Endometrial microvascular endothelial cells (primary cell): ENCODE measurements around the gene ZCCHC7. TPM values are rescaled to one million over a fixed set of nuclear protein-coding genes. Genes with fewer than 3 reads are reported as not detected.
"Not testable (repeated sequence)": the region's sequence is repeated elsewhere in the genome, so short reads cannot be mapped to it uniquely, and the experiment has no call there.

ENCODE experiments used
- in situ Hi-C: cut with HindIII; loops from 2 replicates; pipeline ENCODE4 v1.10.0; 2017; ENCODE audit warnings: low sequenced_read_pairs, low pct_unique_long_range_greater_than_20kb; ENCODE audit errors: inconsistent ontology term
- total RNA-seq: library from RNA; depleted of rRNA; stranded (reverse); fragments of >200 nt; gene quantifications from one replicate; pipeline ENCODE4 v1.2.3, GENCODE V29; 2015; ENCODE audit errors: inconsistent ontology term

The ZCCHC7 gene
- total RNA-seq, 1 donor from 2014 or later = 8.3 TPM

DNA sequence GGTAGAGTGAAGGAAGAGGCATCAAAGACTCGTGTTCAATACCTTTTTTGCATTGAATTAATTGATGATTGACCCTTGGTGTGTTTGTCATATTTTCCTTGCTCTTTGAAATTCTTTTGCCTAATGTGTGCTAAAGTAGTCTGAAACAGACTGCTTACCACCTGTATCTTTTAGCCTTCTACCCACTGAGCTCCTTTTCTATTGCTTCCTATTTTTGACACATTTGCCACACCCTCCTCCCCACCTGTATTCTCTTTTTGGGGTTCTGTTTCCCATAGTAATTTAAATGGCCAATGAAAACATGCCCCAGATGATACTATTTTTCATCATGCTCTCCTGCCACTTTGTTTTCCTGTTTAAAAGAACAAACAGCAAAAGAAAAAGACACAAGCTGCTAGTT is 78.5 kb downstream of the ZCCHC7 start:
- in situ Hi-C loops = no loop called here

DNA sequence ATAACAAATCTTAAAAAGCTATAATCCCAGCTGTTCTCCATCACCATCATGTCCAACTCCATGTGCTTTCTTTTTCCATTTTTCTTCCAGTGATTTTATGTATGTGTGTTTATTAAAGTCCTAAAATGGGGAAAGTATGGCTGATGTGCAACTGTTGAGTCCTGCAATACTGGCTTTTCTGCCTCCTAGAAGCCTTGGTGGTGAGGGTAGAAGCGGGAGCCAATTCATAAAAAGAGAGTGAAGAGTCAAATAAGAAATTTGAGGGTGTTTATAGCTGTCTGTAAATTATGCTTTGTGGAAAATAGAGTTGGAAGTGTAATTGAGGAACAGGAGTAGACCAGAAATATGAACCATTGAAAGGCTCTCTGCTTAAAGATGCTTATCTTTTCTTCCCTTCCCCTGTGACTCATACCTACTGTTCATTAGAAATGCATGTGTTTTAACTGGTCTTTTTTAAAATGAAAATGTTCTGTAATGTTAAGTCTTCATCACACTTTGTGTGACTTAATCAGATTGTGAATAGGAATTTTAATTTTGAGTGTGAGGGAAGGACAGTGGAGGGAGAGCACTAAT is 80.1 kb downstream of the ZCCHC7 start:
- in situ Hi-C loops = no loop called here

DNA sequence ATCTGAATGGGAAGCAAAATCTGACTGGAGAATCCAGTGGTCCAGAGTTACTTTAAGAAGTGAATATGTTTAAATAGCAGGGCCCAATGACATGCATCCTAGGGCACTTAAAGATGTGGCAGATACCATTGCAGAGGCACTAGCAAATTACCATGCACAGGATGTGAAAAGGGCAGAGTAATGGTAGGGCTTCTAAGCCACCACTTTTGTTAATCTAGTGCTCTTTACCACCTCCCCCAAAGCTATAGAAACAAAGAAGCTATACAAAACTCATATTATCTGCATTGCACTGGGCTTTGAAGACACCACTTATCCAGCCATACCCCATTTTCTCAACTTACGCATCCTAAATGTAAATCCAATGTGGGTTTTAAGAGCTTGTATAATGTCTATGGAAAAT is 81.2 kb downstream of the ZCCHC7 start:
- in situ Hi-C loops = no loop called here

DNA sequence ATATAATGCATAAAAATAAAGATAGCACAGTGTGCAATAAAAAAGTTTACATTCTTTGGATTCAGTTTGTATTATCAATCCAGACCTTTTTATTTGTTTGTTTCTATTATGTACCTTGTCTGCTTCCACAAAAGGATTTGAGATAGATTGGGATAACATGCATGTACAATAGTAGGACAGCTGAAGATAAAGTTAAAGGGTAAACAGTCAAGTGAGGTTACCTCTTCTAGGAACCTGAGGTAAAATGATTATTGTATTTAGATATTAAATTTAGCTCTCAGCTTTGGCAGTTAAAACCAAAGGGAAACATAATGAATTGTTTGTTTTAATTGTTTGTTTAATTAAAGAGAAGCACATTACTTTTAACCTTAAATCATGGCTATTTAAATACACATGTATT is 81.7 kb downstream of the ZCCHC7 start:
- in situ Hi-C loops = no loop called here

DNA sequence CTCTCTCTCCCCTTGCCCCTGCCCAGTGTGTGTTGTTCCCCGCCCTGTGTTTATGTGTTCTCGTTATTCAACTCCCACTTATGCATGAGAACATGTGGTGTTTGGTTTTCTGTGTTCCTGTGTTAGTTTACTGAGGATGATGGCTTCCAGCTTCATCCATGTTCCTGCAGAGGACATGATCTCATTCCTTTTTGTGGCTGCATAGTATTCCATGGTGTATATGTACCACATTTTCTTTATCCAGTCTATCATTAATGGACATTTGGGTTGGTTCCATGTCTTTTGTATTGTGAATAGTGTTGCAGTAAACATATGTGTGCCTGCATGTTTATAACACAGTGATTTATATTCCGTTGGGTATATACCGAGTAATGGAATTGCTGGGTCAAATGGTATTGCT is 83.1 kb downstream of the ZCCHC7 start:
- in situ Hi-C loops = not testable (repeated sequence)

DNA sequence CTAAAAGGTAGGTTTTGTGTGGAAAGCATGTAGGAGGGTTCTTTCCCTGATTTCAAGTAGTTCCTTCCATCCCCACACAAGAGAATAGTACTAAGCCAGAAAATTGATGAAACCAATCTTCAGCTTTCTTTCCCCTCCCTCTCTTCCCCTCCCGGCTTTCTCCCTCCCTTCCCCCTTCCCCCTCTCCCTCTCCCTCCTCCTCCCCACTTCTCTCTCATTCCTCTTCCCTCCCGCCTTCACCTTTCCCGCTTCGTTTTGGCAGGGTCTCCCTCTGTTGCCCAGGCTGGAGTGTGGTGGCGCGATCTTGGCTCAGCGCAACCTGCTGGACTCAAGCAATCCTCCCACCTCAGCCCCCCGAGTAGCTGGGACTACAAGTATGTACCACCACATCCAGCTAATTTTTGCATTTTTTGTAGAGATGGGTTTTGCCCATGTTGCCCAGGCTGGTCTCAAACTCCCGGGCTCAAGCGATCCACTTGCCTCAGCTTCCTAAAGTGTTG is 85.8 kb downstream of the ZCCHC7 start:
- in situ Hi-C loops = no loop called here

DNA sequence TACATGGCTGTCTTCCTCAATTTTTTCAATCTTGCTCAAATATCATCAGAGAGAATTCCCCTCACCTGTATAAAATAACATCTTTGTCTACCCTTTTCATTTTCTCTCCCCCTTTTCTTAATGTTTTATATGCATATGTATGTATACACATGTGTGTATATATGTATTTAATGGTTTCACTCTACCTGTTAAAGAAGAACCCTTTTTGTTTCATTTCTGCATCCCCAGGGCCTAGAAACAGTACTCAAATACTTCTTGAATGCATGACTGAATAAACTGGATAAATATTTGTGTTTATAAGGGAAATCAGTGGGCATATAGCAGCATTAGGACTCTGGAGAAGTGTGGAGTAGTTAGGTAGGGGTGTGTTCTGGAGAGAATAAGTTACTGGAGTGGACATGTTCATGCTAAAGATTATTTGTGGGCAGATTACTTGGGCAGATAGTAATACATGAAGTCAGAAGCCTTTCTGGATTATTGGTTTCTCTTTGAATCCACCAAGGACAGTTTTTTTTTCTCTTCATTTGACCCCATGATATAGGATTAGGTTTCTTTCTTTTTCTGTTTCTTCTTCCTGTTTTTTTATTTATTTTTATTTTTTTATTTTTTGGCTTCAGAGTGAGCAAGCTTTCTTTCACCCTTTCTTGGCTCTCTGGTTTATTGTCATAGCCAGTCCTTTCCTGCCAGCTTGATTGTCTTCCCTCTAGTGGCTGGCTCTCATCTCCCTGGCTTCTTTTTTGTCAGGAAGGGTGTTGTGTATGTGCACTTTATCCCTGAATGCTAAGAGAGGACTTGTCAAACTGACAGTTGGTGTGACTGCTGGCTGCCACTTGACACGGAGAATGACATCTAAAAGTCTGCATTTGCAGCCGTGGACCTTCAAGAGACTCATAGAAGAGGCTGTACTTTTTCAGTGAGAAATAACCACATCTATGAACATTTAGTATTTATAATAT is 89.3 kb downstream of the ZCCHC7 start:
- in situ Hi-C loops = no loop called here

DNA sequence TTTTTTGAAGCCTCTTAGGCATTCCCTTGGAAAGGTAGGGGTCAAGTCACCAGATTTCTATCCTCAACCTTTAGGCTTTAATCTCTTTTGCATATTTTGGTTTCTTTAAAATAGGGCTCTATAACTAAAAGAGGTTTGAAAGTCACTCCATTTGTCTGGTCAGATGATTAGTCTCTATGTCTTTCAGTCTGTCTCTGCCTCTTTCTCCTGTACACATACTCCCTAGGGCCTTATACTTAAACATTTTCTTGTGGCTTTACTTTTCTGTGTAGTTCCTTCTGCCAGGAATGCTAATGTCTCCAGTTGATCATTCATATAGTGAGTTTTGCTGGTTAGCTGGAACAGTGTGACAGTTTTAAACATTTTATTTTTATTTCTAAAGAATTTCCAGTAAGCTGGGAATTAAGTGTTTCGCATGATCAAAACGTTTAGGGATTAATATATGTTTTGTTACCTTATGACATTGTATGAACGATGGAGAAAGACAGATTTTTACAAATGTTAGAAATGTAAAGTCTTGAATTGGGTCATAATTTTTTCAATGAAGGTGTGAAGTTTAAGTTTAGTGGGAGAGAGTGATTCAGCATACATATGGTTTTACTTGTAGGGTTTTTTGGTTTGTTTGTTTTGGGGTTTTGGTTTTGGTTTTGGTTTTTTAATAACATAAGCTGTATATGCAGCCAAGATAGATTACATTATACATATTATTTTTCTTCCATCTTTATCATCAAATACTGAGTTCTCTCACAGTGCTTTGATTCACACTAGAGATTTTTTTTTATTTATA is 90.6 kb downstream of the ZCCHC7 start:
- in situ Hi-C loops = no loop called here

DNA sequence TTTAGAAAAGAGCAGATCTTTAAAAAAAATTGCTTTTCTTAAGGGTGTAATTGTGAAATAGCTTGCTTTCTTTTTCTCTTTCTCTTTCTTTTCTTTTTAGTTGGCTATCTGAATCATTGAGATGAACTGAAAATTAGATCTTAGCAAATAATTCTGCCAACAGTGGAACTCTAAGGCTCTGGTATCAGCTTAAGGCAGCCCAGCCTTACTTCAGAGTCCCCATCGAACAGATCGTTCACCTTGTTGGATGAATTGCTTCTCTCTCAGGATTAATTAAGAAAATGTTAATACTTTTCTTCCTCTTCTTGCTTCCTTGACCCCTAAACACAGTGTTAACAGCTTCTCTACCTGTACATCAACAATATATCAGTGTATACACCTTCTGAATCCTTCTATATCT is 92.1 kb downstream of the ZCCHC7 start:
- in situ Hi-C loops = no loop called here

DNA sequence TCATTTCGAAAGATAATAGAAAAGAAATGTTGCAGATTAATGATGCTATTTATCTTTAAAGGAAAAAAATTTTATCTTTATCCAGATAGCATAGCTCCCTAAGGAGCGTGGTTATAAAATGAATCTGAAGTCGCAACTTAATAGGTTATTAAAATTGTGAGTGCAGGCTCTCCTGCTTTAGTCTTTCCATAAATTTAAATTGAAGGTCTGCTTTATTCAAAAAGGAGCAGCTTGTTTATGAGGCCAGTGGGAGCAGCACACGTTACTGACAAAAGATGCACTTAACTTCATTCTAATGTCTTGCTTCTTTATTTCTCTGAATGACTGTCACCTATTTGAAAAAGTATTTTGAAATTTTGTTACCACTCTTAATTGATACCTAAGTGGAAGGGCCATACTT is 95.0 kb downstream of the ZCCHC7 start:
- in situ Hi-C loops = no loop called here

DNA sequence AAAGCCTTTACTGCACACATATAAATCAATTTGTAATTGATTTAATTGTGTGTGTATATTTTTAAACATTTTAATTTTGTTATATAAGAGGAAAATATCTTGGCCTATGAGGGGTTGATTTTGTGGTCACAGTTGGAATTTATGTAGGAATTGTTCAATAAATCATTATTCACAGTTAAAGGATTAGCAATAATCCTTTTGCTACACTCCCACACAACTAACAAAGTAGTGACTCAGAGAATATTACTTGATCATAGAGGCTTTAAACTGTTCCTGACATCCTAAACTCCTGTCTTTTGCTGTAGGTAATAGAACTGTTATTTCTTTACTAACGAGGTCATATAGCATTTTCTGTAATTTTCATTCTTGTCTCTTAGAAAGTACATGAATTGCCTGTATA is 95.5 kb downstream of the ZCCHC7 start:
- in situ Hi-C loops = no loop called here

DNA sequence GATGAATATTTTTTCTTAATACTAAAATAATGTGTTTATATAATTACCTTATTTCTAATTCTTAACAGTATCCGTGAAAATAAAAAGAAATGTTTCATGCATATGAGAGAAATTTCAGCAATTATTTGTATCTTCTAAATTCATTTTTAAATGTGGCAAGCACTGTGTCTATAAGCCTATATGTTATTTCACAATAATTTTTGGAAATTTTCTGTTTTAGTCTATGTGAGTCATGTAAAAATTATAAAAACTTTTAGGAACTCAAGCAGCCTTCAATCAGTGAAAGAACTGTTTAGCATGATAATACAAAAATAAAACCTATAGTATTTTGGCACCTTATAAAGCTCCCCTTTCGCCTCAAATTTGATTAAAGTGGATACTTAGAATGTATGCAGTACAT is 96.8 kb downstream of the ZCCHC7 start:
- in situ Hi-C loops = no loop called here

DNA sequence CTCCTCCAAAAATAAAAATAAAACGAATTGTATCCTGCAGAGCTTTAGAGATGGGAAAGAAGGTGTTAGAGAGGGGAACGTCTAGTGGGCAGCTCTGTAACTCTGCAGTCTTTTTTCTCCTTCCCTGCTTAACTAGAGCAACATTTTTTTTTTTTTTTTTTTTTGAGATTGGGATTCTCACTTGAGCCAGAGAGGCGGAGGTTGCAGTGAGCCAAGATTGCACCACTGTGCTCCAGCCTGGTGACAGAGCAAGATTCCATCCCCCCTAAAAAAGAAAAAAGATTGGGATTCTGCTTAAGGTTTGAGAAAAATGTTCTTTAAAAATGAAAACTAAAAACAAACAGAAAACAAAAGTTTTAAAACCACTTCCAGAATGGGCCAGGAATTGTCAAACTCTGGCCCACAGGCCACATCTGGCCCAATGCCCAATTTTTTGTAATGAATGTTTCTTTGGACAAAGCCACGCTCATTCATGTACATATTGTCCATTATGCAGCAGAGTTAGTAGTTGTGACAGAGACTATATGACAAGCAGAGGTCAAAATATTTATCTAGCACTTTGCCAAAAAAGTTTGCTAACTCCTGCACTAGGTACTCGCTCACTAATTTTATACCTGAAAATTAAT is 98.5 kb downstream of the ZCCHC7 start:
- in situ Hi-C loops = no loop called here

DNA sequence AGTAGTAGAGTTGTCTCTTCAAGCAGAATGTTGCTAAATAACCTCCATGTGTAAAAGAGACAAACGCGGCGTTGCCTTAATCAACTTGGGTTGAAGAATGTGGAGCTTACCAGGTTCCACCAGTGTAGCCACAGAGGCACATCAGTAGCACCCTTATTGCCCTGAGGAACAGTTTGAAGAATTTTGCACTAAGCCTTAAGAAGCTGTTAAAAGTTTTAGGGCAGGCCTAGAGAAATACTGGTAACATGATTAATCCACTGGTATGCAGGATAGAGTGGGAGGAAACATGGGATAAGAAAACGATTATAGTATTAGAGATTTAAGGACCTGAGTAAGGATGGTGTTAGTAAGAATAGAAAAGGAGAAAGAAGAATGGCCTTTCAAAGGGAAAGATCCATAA is 100.6 kb downstream of the ZCCHC7 start:
- in situ Hi-C loops = no loop called here

DNA sequence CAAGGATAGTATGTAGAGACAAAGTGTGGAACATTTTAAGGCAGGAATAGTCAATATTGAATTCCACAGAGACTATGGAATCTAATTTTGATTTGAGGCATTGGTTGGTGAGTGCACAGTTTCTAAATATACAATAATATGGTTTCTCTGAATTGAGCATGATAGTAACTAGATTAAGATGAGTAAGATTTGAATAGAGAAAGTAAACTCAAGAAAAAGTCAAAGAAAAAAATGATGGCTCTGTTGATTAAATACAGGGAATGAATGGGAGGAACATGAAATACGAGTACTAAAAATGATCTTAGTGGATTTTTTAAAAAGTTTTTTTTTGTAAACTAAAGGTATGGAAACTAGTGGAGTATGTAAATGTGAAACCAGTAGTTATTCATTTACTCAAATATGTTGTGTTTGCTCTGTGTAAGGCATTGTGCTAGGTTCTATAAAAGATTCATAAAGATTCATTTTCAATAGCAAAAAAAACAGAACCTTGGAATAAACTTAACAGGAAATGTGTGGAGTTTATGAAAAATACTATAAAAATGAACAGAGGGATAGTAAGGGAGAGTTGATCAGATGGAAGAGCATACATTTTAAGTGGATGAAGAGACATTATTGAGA is 101.2 kb downstream of the ZCCHC7 start:
- in situ Hi-C loops = no loop called here

DNA sequence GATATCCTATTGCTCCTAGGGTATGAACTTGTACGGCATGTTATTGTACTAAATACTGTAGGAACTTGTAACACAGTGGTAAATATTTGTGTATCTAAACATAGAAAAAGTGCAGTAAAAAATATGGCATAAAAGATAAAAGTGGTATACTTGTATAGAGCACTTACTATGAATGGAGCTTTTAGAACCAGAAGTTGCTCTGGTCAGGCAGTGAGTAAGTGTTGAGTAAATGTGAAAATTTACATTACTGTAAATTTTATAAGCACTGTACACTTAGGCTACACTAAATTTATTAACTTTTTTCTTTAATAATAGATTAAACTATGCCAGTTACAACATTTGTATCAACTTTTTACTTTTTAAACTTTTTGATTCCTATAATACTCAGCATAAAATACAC is 109.1 kb downstream of the ZCCHC7 start:
- in situ Hi-C loops = no loop called here

DNA sequence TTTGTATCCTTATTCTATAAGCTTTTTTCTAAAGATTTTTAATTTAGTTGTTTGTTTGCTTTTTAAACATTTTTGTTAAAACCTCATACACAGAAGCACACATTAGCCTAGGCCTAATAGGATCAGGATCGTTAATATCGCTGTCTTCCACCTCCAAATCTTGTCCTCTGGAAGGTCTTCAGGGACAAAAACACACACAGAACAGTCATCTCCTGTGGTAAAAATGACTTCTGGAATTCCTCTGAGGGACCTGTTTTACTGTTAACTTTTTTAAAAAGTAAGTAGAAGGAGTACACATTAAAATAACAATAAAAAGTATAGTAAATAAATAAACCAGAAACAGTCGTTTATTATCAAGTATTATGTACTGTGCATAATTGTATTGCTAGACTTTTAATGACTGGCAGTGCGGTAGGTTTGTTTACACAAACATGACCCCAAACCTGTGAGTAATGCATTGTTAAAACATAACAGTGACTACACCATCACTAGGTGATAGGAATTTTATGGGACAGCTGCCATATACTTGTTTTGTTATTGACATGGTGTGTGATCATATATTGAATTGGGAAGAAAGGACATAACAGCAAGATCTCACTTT is 109.6 kb downstream of the ZCCHC7 start:
- in situ Hi-C loops = no loop called here

DNA sequence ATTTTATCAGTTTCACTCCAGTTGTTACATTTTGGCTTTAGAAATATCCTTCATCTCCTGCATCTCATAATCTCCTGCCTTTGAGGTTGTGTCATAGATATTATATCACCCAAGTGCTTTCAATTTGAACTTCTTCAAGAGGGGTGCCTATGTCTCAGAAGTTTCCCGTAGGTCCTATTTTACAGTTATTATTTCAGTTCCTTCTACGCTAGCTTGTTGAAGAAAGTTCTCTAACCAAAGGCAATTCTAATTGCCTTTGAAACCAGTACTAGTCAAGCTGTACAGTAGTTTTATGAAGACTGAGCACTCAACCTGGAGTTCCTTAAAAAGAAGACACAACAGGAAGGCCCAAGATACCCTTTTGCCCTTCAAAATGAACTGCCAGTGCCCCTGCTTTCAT is 116.4 kb downstream of the ZCCHC7 start:
- in situ Hi-C loops = no loop called here
